Measurements from ENCODE around the gene FZD8. TPM values are rescaled to one million over a fixed set of nuclear protein-coding genes. Genes with fewer than 3 reads are reported as not detected.

Gene FZD8
- polyA plus RNA-seq, 1 of the 3 experiments (the other 2 are of a cell fraction) = 1.4 TPM

DNA sequence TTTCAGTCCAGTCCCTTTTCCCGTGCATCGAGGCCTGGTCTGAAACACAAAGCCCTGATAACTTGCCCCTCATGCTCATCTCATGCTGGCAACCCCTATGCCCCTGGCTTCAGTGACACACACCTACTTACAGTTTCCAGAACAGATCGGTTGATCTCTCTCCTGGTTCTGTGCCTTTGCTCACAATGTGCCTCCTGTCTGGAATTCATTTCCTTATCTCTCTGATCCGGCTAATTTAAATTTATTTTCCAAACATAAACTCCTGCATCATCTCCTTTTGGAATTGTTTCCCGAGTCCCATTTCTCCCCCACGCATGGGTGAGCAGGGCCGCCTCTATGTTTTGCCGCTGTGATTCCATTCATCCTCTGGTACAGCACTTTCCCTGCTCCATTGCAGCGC is 25.9 kb upstream of the FZD8 start:
- ChIA-PET POLR2A (no interaction called here), CTCF (no interaction called here)
- H3K4me3 ChIP-seq (ENCODE audit: low read depth in 2 of 2, low read length in 1 of 2) = no peak overlapping the region
- WGBS (ENCODE audit: low lambda C conversion rate) = 32% methylated on average over 9 of the region's 9 CpGs
- H2AFZ ChIP-seq (ENCODE audit: low read depth) = no peak overlapping the region
- no peak overlapping the region for H3K4me2 ChIP-seq
- no peak overlapping the region for H3K9ac ChIP-seq
- TF ChIP-seq CHD2 (IDR thresholded peaks at IDR 0.05; ENCODE audit: low read length, partially characterized antibody) = no peak
- no peaks in the 10 kb centered on the region for H3K79me2 ChIP-seq (ENCODE audit: insufficient read depth)
- no peaks in the 10 kb centered on the region for H3F3A ChIP-seq (replicated peaks; ENCODE audit: insufficient read depth)
- no peaks in the 10 kb centered on the region for H3K27me3 ChIP-seq (ENCODE audit: insufficient read depth)
- H3K9me3 ChIP-seq = no peaks in the 10 kb centered on the region
- peak; percentile 13 for DNase-seq
- no peak overlapping the region for H3K27ac ChIP-seq (ENCODE audit: low read depth in 2 of 2, low read length in 1 of 2)
- H4K20me1 ChIP-seq (ENCODE audit: insufficient read depth) = no peaks in the 10 kb centered on the region
- H3K9me2 ChIP-seq = no peaks in the 10 kb centered on the region
- no peaks in the 10 kb centered on the region for H3K4me1 ChIP-seq (ENCODE audit: control insufficient read depth in 1 of 2, insufficient read depth in 2 of 2, low read depth in 1 of 2, low read length in 1 of 2)
- no peaks in the 10 kb centered on the region for H3K36me3 ChIP-seq (replicated peaks in 1 of 2; ENCODE audit: control insufficient read depth in 1 of 2, insufficient read depth in 2 of 2, low read length in 1 of 2)

DNA sequence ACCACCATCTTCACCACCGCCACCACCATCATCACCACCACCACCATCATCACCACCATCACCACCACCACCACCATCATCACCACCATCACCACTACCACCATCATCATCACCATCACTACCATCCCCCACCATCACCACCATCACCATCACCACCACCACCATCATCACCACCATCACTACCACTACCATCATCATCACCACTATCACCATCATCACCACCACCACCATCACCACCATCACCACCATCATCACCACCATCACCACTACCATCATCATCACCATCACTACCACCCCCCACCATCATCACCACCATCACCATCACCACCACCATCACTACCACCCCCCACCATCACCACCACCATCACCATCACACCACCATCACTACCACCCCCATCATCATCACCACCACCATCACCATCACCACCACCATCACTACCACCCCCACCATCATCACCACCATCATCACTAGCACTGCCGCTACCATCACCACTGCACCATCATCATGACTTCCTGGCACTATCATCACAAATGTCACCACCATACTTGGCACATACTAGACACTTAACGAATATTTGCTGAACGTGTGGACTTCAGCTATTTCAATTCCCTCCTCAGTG is 25.3 kb upstream of the FZD8 start:
- Histone ChIP-seq H3K36me3 (replicated peaks in 1 of 2; ENCODE audit: control insufficient read depth in 1 of 2, insufficient read depth in 2 of 2, low read length in 1 of 2) (no peaks in the 10 kb centered on the region), H3K27me3 (ENCODE audit: insufficient read depth) (no peaks in the 10 kb centered on the region), H3K79me2 (ENCODE audit: insufficient read depth) (no peaks in the 10 kb centered on the region), H3K4me3 (ENCODE audit: low read depth in 2 of 2, low read length in 1 of 2) (no peak overlapping the region), H4K20me1 (ENCODE audit: insufficient read depth) (no peaks in the 10 kb centered on the region), H3K27ac (ENCODE audit: low read depth in 2 of 2, low read length in 1 of 2) (no peak overlapping the region), H3K9me2 (no peaks in the 10 kb centered on the region), H3K4me1 (ENCODE audit: control insufficient read depth in 1 of 2, insufficient read depth in 2 of 2, low read depth in 1 of 2, low read length in 1 of 2) (no peaks in the 10 kb centered on the region), H3K4me2 (no peak overlapping the region), H3F3A (replicated peaks; ENCODE audit: insufficient read depth) (no peaks in the 10 kb centered on the region), H3K9ac (no peak overlapping the region), H3K9me3 (no peaks in the 10 kb centered on the region), H2AFZ (ENCODE audit: low read depth) (no peak overlapping the region)
- WGBS (ENCODE audit: low lambda C conversion rate) = 51% methylated on average over 4 of the region's 4 CpGs
- CTCF ChIA-PET = no interaction called here
- POLR2A ChIA-PET = no interaction called here
- DNase-seq = no peak
- TF ChIP-seq EP300 (IDR thresholded peaks at IDR 0.05; ENCODE audit: borderline replicate concordance in 1 of 2, low read depth in 1 of 2, low read length in 1 of 2) (no peak), TEAD4 (IDR thresholded peaks at IDR 0.05; ENCODE audit: borderline replicate concordance, insufficient read depth) (no peak), GABPA (IDR thresholded peaks at IDR 0.05; ENCODE audit: low read depth) (no peak), ZBTB33 (IDR thresholded peaks at IDR 0.05; ENCODE audit: borderline replicate concordance, low read depth) (no peak), SMC3 (IDR thresholded peaks at IDR 0.05; ENCODE audit: low read depth, low read length) (no peak), MXI1 (IDR thresholded peaks at IDR 0.05; ENCODE audit: low read depth, low read length) (no peak), FOSL2 (IDR thresholded peaks at IDR 0.05; ENCODE audit: borderline replicate concordance, low read depth) (no peak), NRF1 (IDR thresholded peaks at IDR 0.05; ENCODE audit: low read depth, low read length) (no peak), USF1 (IDR thresholded peaks at IDR 0.05; ENCODE audit: borderline replicate concordance, low read depth) (no peak), MEF2A (IDR thresholded peaks at IDR 0.05; ENCODE audit: borderline replicate concordance, low read depth) (no peak), RCOR1 (IDR thresholded peaks at IDR 0.05; ENCODE audit: low read length) (no peak), RFX5 (IDR thresholded peaks at IDR 0.05; ENCODE audit: low read length) (no peak)

Measured in SK-N-SH (cell line).